H9 (cell line): ENCODE results near the gene TMEM125. TPM values are rescaled to one million over a fixed set of nuclear protein-coding genes. Genes with fewer than 3 reads are reported as not detected.

Source experiments
- DNase-seq: peaks from one replicate; pipeline ENCODE4 v3.0.0-alpha.2; 2017
- H2AFZ ChIP-seq: one replicate; pipeline ENCODE4 v1.6.1; 2013; ENCODE audit warnings: mild to moderate bottlenecking, low read length, control low read depth, moderate library complexity
- H2AK5ac ChIP-seq: 2 replicates; pipeline ENCODE4 v1.6.1; 2013; ENCODE audit warnings: low read length, control low read depth, mixed read lengths; ENCODE audit not compliant: insufficient read length
- H2BK120ac ChIP-seq: one replicate; pipeline ENCODE4 v1.6.1; 2013; ENCODE audit warnings: low read depth, mild to moderate bottlenecking, low read length, control low read depth, inconsistent platforms; ENCODE audit not compliant: poor library complexity, severe bottlenecking
- H2BK12ac ChIP-seq: 2 replicates; pipeline ENCODE4 v1.6.1; 2013; ENCODE audit warnings: low read length, control low read depth, mixed read lengths, low read depth; ENCODE audit not compliant: insufficient read length
- H2BK15ac ChIP-seq: 2 replicates; pipeline ENCODE4 v1.6.1; 2013; ENCODE audit warnings: low read depth, low read length, control low read depth
- H2BK20ac ChIP-seq: one replicate; pipeline ENCODE4 v1.6.1; 2013; ENCODE audit warnings: low read depth, mild to moderate bottlenecking, low read length, control low read depth, inconsistent platforms; ENCODE audit not compliant: poor library complexity, severe bottlenecking
- H2BK5ac ChIP-seq: 2 replicates; pipeline ENCODE4 v1.6.1; 2013; ENCODE audit warnings: low read length, control low read depth, mixed read lengths; ENCODE audit not compliant: insufficient read length
- H3K14ac ChIP-seq: 2 replicates; pipeline ENCODE4 v1.6.1; 2013; ENCODE audit warnings: low read length, control low read depth; ENCODE audit not compliant: insufficient read depth
- H3K18ac ChIP-seq: 2 replicates; pipeline ENCODE4 v1.6.1; 2013; ENCODE audit warnings: low read depth, mild to moderate bottlenecking, mixed read lengths, low read length, control low read depth; ENCODE audit not compliant: insufficient read length
- H3K23ac ChIP-seq: 2 replicates; pipeline ENCODE4 v1.6.1; 2013; ENCODE audit warnings: low read length, control low read depth, mixed read lengths, low read depth; ENCODE audit not compliant: insufficient read length
- H3K23me2 ChIP-seq: 2 replicates; pipeline ENCODE4 v1.6.1; 2013; ENCODE audit warnings: low read depth, mild to moderate bottlenecking, mixed read lengths, low read length, control low read depth; ENCODE audit not compliant: insufficient read length, poor library complexity, severe bottlenecking
- H3K27ac ChIP-seq: 2 replicates; pipeline ENCODE4 v1.5.1; 2013; ENCODE audit warnings: low read length, control low read depth, mixed read lengths, low read depth; ENCODE audit not compliant: insufficient read length
- H3K27me3 ChIP-seq: 2 replicates; pipeline ENCODE4 v1.6.1; 2013; ENCODE audit warnings: low read length, control low read depth, inconsistent platforms; ENCODE audit not compliant: insufficient read depth
- H3K4ac ChIP-seq: 2 replicates; pipeline ENCODE4 v1.6.1; 2013; ENCODE audit warnings: low read depth, mild to moderate bottlenecking, control low read depth, inconsistent platforms, low read length, moderate library complexity
- H3K4me1 ChIP-seq: 2 replicates; pipeline ENCODE4 v1.6.1; 2013; ENCODE audit warnings: low read length, control low read depth, inconsistent platforms; ENCODE audit not compliant: insufficient read depth
- H3K4me2 ChIP-seq: 2 replicates; pipeline ENCODE4 v1.6.1; 2013; ENCODE audit warnings: low read length, control low read depth, mixed read lengths; ENCODE audit not compliant: insufficient read length, insufficient read depth
- H3K56ac ChIP-seq: 2 replicates; pipeline ENCODE4 v1.6.1; 2013; ENCODE audit warnings: low read depth, mild to moderate bottlenecking, mixed read lengths, low read length, control low read depth; ENCODE audit not compliant: insufficient read length
- H3K79me1 ChIP-seq: 2 replicates; pipeline ENCODE4 v1.6.1; 2013; ENCODE audit warnings: low read depth, mild to moderate bottlenecking, moderate library complexity, low read length, control low read depth, inconsistent platforms; ENCODE audit not compliant: insufficient read depth, poor library complexity, severe bottlenecking
- H3K79me2 ChIP-seq: 2 replicates; pipeline ENCODE4 v1.6.1; 2013; ENCODE audit warnings: low read length, control low read depth, inconsistent platforms; ENCODE audit not compliant: insufficient read depth
- H3K9ac ChIP-seq: 2 replicates; pipeline ENCODE4 v1.6.1; 2013; ENCODE audit warnings: low read length, control low read depth, mixed read lengths; ENCODE audit not compliant: insufficient read length; ENCODE audit errors: extremely low read depth
- H3K9me3 ChIP-seq: one replicate; pipeline ENCODE4 v1.6.1; 2013; ENCODE audit warnings: low read depth, low read length, inconsistent platforms; ENCODE audit not compliant: control insufficient read depth
- H3T11ph ChIP-seq: one replicate; pipeline ENCODE4 v1.6.1; 2013; ENCODE audit warnings: mild to moderate bottlenecking, low read length, control low read depth, inconsistent platforms
- H4K20me1 ChIP-seq: one replicate; pipeline ENCODE4 v1.6.1; 2013; ENCODE audit not compliant: control insufficient read depth, insufficient read length, insufficient read depth
- H4K5ac ChIP-seq: 2 replicates; pipeline ENCODE4 v1.6.1; 2013; ENCODE audit warnings: low read depth, mild to moderate bottlenecking, mixed read lengths, low read length, control low read depth; ENCODE audit not compliant: insufficient read length
- H4K8ac ChIP-seq: replicated peaks from 2 replicates; pipeline ENCODE4 v1.6.1; 2013; ENCODE audit warnings: low read length, control low read depth, mixed read lengths, low read depth; ENCODE audit not compliant: insufficient read length
- H4K91ac ChIP-seq: 2 replicates; pipeline ENCODE4 v1.6.1; 2013; ENCODE audit warnings: low read depth, mild to moderate bottlenecking, moderate library complexity, mixed read lengths, low read length, control low read depth; ENCODE audit not compliant: insufficient read length
- H3K27ac Mint-ChIP-seq, 3 experiments: 2 replicates in 2 of 3; 3 replicates in 1 of 3; pipeline ENCODE4 v1.8.0; 2020 to 2021; ENCODE audit warnings: mixed read lengths in 3 of 3, mild to moderate bottlenecking in 1 of 3, moderate library complexity in 1 of 3
- H3K27me3 Mint-ChIP-seq: 2 replicates; pipeline ENCODE4 v1.8.0; 2021; ENCODE audit warnings: low read depth, mild to moderate bottlenecking, moderate library complexity, mixed read lengths
- H3K36me3 Mint-ChIP-seq, 3 experiments: 2 replicates in 2 of 3; 3 replicates in 1 of 3; pipeline ENCODE4 v1.8.0; 2020 to 2021; ENCODE audit warnings: low read depth in 3 of 3, mixed read lengths in 3 of 3; ENCODE audit not compliant: insufficient read depth in 1 of 3
- H3K4me1 Mint-ChIP-seq, 2 experiments: 2 replicates each; pipeline ENCODE4 v1.8.0; 2020; ENCODE audit warnings: mixed read lengths in 2 of 2
- H3K4me3 Mint-ChIP-seq, 2 experiments: 2 replicates in 1 of 2; 3 replicates in 1 of 2; pipeline ENCODE4 v1.8.0; 2020 to 2021; ENCODE audit warnings: mild to moderate bottlenecking in 2 of 2, mixed read lengths in 2 of 2, moderate library complexity in 1 of 2
- H3K9me3 Mint-ChIP-seq, 2 experiments: 2 replicates in 1 of 2; 3 replicates in 1 of 2; pipeline ENCODE4 v1.8.0; 2020; ENCODE audit warnings: mild to moderate bottlenecking in 2 of 2, mixed read lengths in 2 of 2, moderate library complexity in 1 of 2
- CTCF ChIP-seq: fragments of 200-600 bp; sonication (generic); conservative IDR thresholded peaks from 3 replicates; pipeline ENCODE4 v1.8.0; 2021; ENCODE audit warnings: antibody characterized with exemption, mild to moderate bottlenecking
- WGBS: extraction: QIAGEN DNeasy Blood & Tissue Kit; methylation state at CpG from one replicate; pipeline ENCODE4 v1.1.7; 2013; ENCODE audit warnings: missing lambda C conversion rate, low lambda C conversion rate, mixed read lengths; ENCODE audit not compliant: insufficient read length; ENCODE audit errors: extremely low coverage; 5-methylcytosine and 5-hydroxymethylcytosine counted together
- total RNA-seq: library from RNA; stranded (reverse); gene quantifications from 2 replicates; pipeline ENCODE4 v1.2.1, GENCODE V29; 2021

Gene TMEM125
- total RNA-seq, 1 experiment from 2014 or later: 19.6 TPM

GRCh38 chr1:43243299-43243698 is 26.5 kb upstream of the TMEM125 start:
- no peak overlapping the region for H3K56ac ChIP-seq
- no peak overlapping the region for H2BK5ac ChIP-seq
- H3K4me2 ChIP-seq: no peak overlapping the region
- no peak for TF ChIP-seq CTCF
- H2BK20ac ChIP-seq: no peak overlapping the region
- WGBS: no CpG with 5 or more reads among the region's 6 CpGs
- H4K8ac ChIP-seq: no peak overlapping the region
- no peak overlapping the region for H3K27ac ChIP-seq
- no peak overlapping the region for H2AFZ ChIP-seq
- no peaks in the 10 kb centered on the region for H3K79me2 ChIP-seq
- H3K27me3 ChIP-seq: no peaks in the 10 kb centered on the region
- no peaks in the 10 kb centered on the region for H3K23me2 ChIP-seq
- H2BK120ac ChIP-seq: no peak overlapping the region
- peaks cover 8 to 19% (median 12%) of the 10 kb centered on the region in 3 experiments for H3K36me3 Mint-ChIP-seq
- no peak overlapping the region for H3K23ac ChIP-seq
- H3K27me3 Mint-ChIP-seq: peaks cover 3% of the 10 kb centered on the region; the same call in 1 of the 2 replicates
- peaks cover 10% of the 10 kb centered on the region for H3K9me3 ChIP-seq
- peaks cover 42 to 55% of the 10 kb centered on the region in 2 experiments for H3K9me3 Mint-ChIP-seq
- H3T11ph ChIP-seq: no peak overlapping the region
- no peak overlapping the region for H4K5ac ChIP-seq
- H3K9ac ChIP-seq: no peak overlapping the region
- H3K4me1 Mint-ChIP-seq: peaks cover 0 to 1% of the 10 kb centered on the region in 2 experiments; a peak in 2 of 4 replicates
- H4K20me1 ChIP-seq: no peaks in the 10 kb centered on the region
- no peak for DNase-seq
- H3K4me1 ChIP-seq: peaks cover 3% of the 10 kb centered on the region; the same call in 1 of the 2 replicates
- no peak overlapping the region for H3K27ac Mint-ChIP-seq
- no peak overlapping the region for H2BK12ac ChIP-seq
- no peak overlapping the region for H2AK5ac ChIP-seq
- H4K91ac ChIP-seq: no peak overlapping the region
- no peak overlapping the region for H3K14ac ChIP-seq
- no peak overlapping the region for H3K18ac ChIP-seq
- H3K79me1 ChIP-seq: no peaks in the 10 kb centered on the region
- no peak overlapping the region for H2BK15ac ChIP-seq
- no peak overlapping the region for H3K4ac ChIP-seq
- H3K4me3 Mint-ChIP-seq: no peak overlapping the region
